ENCODE data around the gene DPP6. TPM values are rescaled to one million over a fixed set of nuclear protein-coding genes. Genes with fewer than 3 reads are reported as not detected.

DPP6 gene
- total RNA-seq, 2 experiments from 2014 or later, result not detected

- no peak for DNase-seq (ENCODE audit: low spot score)
- Histone ChIP-seq H3K9me3 (ENCODE audit: low read length) (no peaks in the 10 kb centered on the region), H3K4me2 (ENCODE audit: low read length) (no peak overlapping the region), H2AFZ (ENCODE audit: low read length) (no peak overlapping the region), H3K4me1 (ENCODE audit: insufficient read depth, low read length, poor library complexity, severe bottlenecking) (no peaks in the 10 kb centered on the region), H3K27ac (ENCODE audit: low read depth, low read length, poor library complexity, severe bottlenecking) (no peak overlapping the region), H3K9me2 (ENCODE audit: insufficient read depth, low read length) (no peaks in the 10 kb centered on the region), H4K20me1 (ENCODE audit: insufficient read depth, low read length) (no peaks in the 10 kb centered on the region), H3K36me3 (ENCODE audit: insufficient read depth, low read length) (no peaks in the 10 kb centered on the region), H3K4me3 (ENCODE audit: low read depth, low read length, poor library complexity, severe bottlenecking) (no peak overlapping the region), H3K79me2 (ENCODE audit: insufficient read depth, low read depth, low read length) (no peaks in the 10 kb centered on the region)
- ChIA-PET CTCF (ENCODE audit: unreplicated experiment) (no interaction called here), POLR2A (no interaction called here)
- no TSS peak for BruUV-seq (replicated peaks)
- TF ChIP-seq CTCF (conservative IDR thresholded peaks at IDR 0.05; ENCODE audit: low read length) (no peak), EZH2phosphoT487 (IDR thresholded peaks at IDR 0.05; ENCODE audit: borderline replicate concordance, low read depth, low read length) (no peak)
- intact Hi-C loops (cut with micrococcal nuclease; ENCODE audit: unreplicated experiment), result no loop called here
These were observed 634.1 kb downstream of the DPP6 start for GRCh38 chr7:154686305-154686704.

- no TSS peak for BruUV-seq (replicated peaks)
- POLR2A ChIA-PET, result no interaction called here
- CTCF ChIA-PET (ENCODE audit: unreplicated experiment), result no interaction called here
These were observed 636.8 kb downstream of the DPP6 start for GRCh38 chr7:154688952-154689351.

GRCh38 chr7:154690411-154690810, 638.2 kb downstream of the DPP6 start:
- no peak overlapping the region for H3K27ac ChIP-seq (ENCODE audit: low read depth, low read length, poor library complexity, severe bottlenecking)
- TF ChIP-seq EZH2phosphoT487 (IDR thresholded peaks at IDR 0.05; ENCODE audit: borderline replicate concordance, low read depth, low read length) (no peak), CTCF (conservative IDR thresholded peaks at IDR 0.05; ENCODE audit: low read length) (no peak)
- no peaks in the 10 kb centered on the region for H4K20me1 ChIP-seq (ENCODE audit: insufficient read depth, low read length)
- no peak for DNase-seq (ENCODE audit: low spot score)
- H3K4me2 ChIP-seq (ENCODE audit: low read length), result no peak overlapping the region
- no TSS peak for BruUV-seq (replicated peaks)
- H3K4me3 ChIP-seq (ENCODE audit: low read depth, low read length, poor library complexity, severe bottlenecking), result no peak overlapping the region
- CTCF ChIA-PET (ENCODE audit: unreplicated experiment), result no interaction called here
- no peak overlapping the region for H2AFZ ChIP-seq (ENCODE audit: low read length)
- no peaks in the 10 kb centered on the region for H3K79me2 ChIP-seq (ENCODE audit: insufficient read depth, low read depth, low read length)
- intact Hi-C loops (cut with micrococcal nuclease; ENCODE audit: unreplicated experiment), result no loop called here
- H3K4me1 ChIP-seq (ENCODE audit: insufficient read depth, low read length, poor library complexity, severe bottlenecking), result no peaks in the 10 kb centered on the region
- no peaks in the 10 kb centered on the region for H3K9me3 ChIP-seq (ENCODE audit: low read length)
- no peaks in the 10 kb centered on the region for H3K36me3 ChIP-seq (ENCODE audit: insufficient read depth, low read length)
- POLR2A ChIA-PET, result no interaction called here
- no peaks in the 10 kb centered on the region for H3K9me2 ChIP-seq (ENCODE audit: insufficient read depth, low read length)

More at GRCh38 chr7:154688952-154689351, 636.8 kb downstream of the DPP6 start:
- Histone ChIP-seq H4K20me1 (ENCODE audit: insufficient read depth, low read length) (no peaks in the 10 kb centered on the region), H3K4me3 (ENCODE audit: low read depth, low read length, poor library complexity, severe bottlenecking) (no peak overlapping the region), H3K9me3 (ENCODE audit: low read length) (no peaks in the 10 kb centered on the region), H3K4me2 (ENCODE audit: low read length) (no peak overlapping the region), H3K27ac (ENCODE audit: low read depth, low read length, poor library complexity, severe bottlenecking) (no peak overlapping the region), H2AFZ (ENCODE audit: low read length) (no peak overlapping the region), H3K4me1 (ENCODE audit: insufficient read depth, low read length, poor library complexity, severe bottlenecking) (no peaks in the 10 kb centered on the region), H3K36me3 (ENCODE audit: insufficient read depth, low read length) (no peaks in the 10 kb centered on the region), H3K79me2 (ENCODE audit: insufficient read depth, low read depth, low read length) (no peaks in the 10 kb centered on the region), H3K9me2 (ENCODE audit: insufficient read depth, low read length) (no peaks in the 10 kb centered on the region)
- intact Hi-C loops (cut with micrococcal nuclease; ENCODE audit: unreplicated experiment), result no loop called here
- TF ChIP-seq EZH2phosphoT487 (IDR thresholded peaks at IDR 0.05; ENCODE audit: borderline replicate concordance, low read depth, low read length) (no peak), CTCF (conservative IDR thresholded peaks at IDR 0.05; ENCODE audit: low read length) (no peak)
- no peak for DNase-seq (ENCODE audit: low spot score)
